Measurements from ENCODE around the gene STRIP1. TPM values are rescaled to one million over a fixed set of nuclear protein-coding genes. Genes with fewer than 3 reads are reported as not detected.

STRIP1 gene
- total and polyA plus RNA-seq, 4 donors, result 5.8 to 22.8 (median 13.2) TPM

GRCh38 chr1:110017792-110018191 lies 16.6 kb upstream of the STRIP1 start:
- H3K9ac ChIP-seq (ENCODE audit: low read depth in 1 of 2, low read length in 2 of 2), result no peak overlapping the region
- peaks cover 0 to 1% (median under 1%) of the 10 kb centered on the region in 4 donors for H3K4me1 ChIP-seq (ENCODE audit: control insufficient read depth in 4 of 4, insufficient read depth in 4 of 4, low read length in 3 of 4)
- no peak for DNase-seq (ENCODE audit: low spot score)
- H3K27ac ChIP-seq (ENCODE audit: low read depth in 1 of 2, low read length in 2 of 2), result no peak overlapping the region
- H3K36me3 ChIP-seq (ENCODE audit: control insufficient read depth in 4 of 4, insufficient read depth in 3 of 4, low read depth in 1 of 4, low read length in 3 of 4), result peaks cover 19 to 85% (median 73%) of the 10 kb centered on the region in 4 donors
- 45% methylated on average over 3 of the region's 3 CpGs for WGBS
- no peak for TF ChIP-seq TAF1 (conservative IDR thresholded peaks at IDR 0.05)
- no peak for TF ChIP-seq HNF4A (conservative IDR thresholded peaks at IDR 0.05)
- TF ChIP-seq EGR1 (IDR thresholded peaks at IDR 0.05; ENCODE audit: low read depth in 2 of 2), result no peak
- TF ChIP-seq RAD21 (IDR thresholded peaks at IDR 0.05), result no peak
- TF ChIP-seq SP1 (IDR thresholded peaks at IDR 0.05), result no peak
- TF ChIP-seq NR2F2 (IDR thresholded peaks at IDR 0.05), result no peak
- H3K4me3 ChIP-seq (ENCODE audit: low read depth in 1 of 3, low read length in 3 of 3), result no peak overlapping the region
- no peaks in the 10 kb centered on the region for H3K27me3 ChIP-seq (ENCODE audit: control insufficient read depth in 4 of 4, insufficient read depth in 4 of 4, low read length in 3 of 4)
- no peaks in the 10 kb centered on the region for H3K9me3 ChIP-seq (ENCODE audit: control insufficient read depth in 4 of 4, low read length in 3 of 4)

- Histone ChIP-seq H3K27me3 (ENCODE audit: control insufficient read depth in 4 of 4, insufficient read depth in 4 of 4, low read length in 3 of 4) (no peaks in the 10 kb centered on the region), H3K4me3 (ENCODE audit: low read depth in 1 of 3, low read length in 3 of 3) (no peak overlapping the region), H3K27ac (ENCODE audit: low read depth in 1 of 2, low read length in 2 of 2) (no peak overlapping the region), H3K36me3 (ENCODE audit: control insufficient read depth in 4 of 4, insufficient read depth in 3 of 4, low read depth in 1 of 4, low read length in 3 of 4) (peaks cover 22 to 90% (median 79%) of the 10 kb centered on the region in 4 donors), H3K9me3 (ENCODE audit: control insufficient read depth in 4 of 4, low read length in 3 of 4) (no peaks in the 10 kb centered on the region), H3K4me1 (ENCODE audit: control insufficient read depth in 4 of 4, insufficient read depth in 4 of 4, low read length in 3 of 4) (no peaks in the 10 kb centered on the region), H3K9ac (ENCODE audit: low read depth in 1 of 2, low read length in 2 of 2) (no peak overlapping the region)
- TF ChIP-seq JUND (IDR thresholded peaks at IDR 0.05) (no peak), RAD21 (IDR thresholded peaks at IDR 0.05) (no peak), FOXA2 (IDR thresholded peaks at IDR 0.05) (no peak), SP1 (IDR thresholded peaks at IDR 0.05) (no peak), YY1 (IDR thresholded peaks at IDR 0.05) (no peak), EGR1 (IDR thresholded peaks at IDR 0.05; ENCODE audit: low read depth in 2 of 2) (no peak), GABPA (IDR thresholded peaks at IDR 0.05 in 1 of 2, conservative IDR thresholded peaks at IDR 0.05 in 1 of 2) (no peak), FOXA1 (IDR thresholded peaks at IDR 0.05) (no peak)
- TF ChIP-seq, protein P1, sequence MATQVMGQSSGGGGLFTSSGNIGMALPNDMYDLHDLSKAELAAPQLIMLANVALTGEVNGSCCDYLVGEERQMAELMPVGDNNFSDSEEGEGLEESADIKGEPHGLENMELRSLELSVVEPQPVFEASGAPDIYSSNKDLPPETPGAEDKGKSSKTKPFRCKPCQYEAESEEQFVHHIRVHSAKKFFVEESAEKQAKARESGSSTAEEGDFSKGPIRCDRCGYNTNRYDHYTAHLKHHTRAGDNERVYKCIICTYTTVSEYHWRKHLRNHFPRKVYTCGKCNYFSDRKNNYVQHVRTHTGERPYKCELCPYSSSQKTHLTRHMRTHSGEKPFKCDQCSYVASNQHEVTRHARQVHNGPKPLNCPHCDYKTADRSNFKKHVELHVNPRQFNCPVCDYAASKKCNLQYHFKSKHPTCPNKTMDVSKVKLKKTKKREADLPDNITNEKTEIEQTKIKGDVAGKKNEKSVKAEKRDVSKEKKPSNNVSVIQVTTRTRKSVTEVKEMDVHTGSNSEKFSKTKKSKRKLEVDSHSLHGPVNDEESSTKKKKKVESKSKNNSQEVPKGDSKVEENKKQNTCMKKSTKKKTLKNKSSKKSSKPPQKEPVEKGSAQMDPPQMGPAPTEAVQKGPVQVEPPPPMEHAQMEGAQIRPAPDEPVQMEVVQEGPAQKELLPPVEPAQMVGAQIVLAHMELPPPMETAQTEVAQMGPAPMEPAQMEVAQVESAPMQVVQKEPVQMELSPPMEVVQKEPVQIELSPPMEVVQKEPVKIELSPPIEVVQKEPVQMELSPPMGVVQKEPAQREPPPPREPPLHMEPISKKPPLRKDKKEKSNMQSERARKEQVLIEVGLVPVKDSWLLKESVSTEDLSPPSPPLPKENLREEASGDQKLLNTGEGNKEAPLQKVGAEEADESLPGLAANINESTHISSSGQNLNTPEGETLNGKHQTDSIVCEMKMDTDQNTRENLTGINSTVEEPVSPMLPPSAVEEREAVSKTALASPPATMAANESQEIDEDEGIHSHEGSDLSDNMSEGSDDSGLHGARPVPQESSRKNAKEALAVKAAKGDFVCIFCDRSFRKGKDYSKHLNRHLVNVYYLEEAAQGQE (IDR thresholded peaks at IDR 0.05), result no peak
- TF ChIP-seq, protein P2, sequence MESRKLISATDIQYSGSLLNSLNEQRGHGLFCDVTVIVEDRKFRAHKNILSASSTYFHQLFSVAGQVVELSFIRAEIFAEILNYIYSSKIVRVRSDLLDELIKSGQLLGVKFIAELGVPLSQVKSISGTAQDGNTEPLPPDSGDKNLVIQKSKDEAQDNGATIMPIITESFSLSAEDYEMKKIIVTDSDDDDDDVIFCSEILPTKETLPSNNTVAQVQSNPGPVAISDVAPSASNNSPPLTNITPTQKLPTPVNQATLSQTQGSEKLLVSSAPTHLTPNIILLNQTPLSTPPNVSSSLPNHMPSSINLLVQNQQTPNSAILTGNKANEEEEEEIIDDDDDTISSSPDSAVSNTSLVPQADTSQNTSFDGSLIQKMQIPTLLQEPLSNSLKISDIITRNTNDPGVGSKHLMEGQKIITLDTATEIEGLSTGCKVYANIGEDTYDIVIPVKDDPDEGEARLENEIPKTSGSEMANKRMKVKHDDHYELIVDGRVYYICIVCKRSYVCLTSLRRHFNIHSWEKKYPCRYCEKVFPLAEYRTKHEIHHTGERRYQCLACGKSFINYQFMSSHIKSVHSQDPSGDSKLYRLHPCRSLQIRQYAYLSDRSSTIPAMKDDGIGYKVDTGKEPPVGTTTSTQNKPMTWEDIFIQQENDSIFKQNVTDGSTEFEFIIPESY (IDR thresholded peaks at IDR 0.05), result no peak
- no peak for DNase-seq (ENCODE audit: low spot score)
- 63% methylated on average over 9 of the region's 9 CpGs for WGBS
Measured at GRCh38 chr1:110018396-110018795, 16.0 kb upstream of the STRIP1 start.

- Histone ChIP-seq H3K4me3 (ENCODE audit: low read depth in 1 of 3, low read length in 3 of 3) (no peak overlapping the region), H3K9me3 (ENCODE audit: control insufficient read depth in 4 of 4, low read length in 3 of 4) (no peaks in the 10 kb centered on the region), H3K36me3 (ENCODE audit: control insufficient read depth in 4 of 4, insufficient read depth in 3 of 4, low read depth in 1 of 4, low read length in 3 of 4) (peaks cover 19 to 91% (median 80%) of the 10 kb centered on the region in 4 donors), H3K27ac (ENCODE audit: low read depth in 1 of 2, low read length in 2 of 2) (no peak overlapping the region), H3K27me3 (ENCODE audit: control insufficient read depth in 4 of 4, insufficient read depth in 4 of 4, low read length in 3 of 4) (no peaks in the 10 kb centered on the region), H3K9ac (ENCODE audit: low read depth in 1 of 2, low read length in 2 of 2) (no peak overlapping the region), H3K4me1 (ENCODE audit: control insufficient read depth in 4 of 4, insufficient read depth in 4 of 4, low read length in 3 of 4) (no peaks in the 10 kb centered on the region)
- no peak for TF ChIP-seq JUND (IDR thresholded peaks at IDR 0.05)
- TF ChIP-seq GABPA (IDR thresholded peaks at IDR 0.05 in 1 of 2, conservative IDR thresholded peaks at IDR 0.05 in 1 of 2), result no peak
- no peak for TF ChIP-seq FOXA2 (IDR thresholded peaks at IDR 0.05)
- no peak for TF ChIP-seq MAX (IDR thresholded peaks at IDR 0.05)
- no peak for TF ChIP-seq TAF1 (conservative IDR thresholded peaks at IDR 0.05)
- TF ChIP-seq NR2F2 (IDR thresholded peaks at IDR 0.05), result no peak
- TF ChIP-seq, protein P2 (IDR thresholded peaks at IDR 0.05), result no peak
- TF ChIP-seq RAD21 (IDR thresholded peaks at IDR 0.05), result no peak
- no peak for TF ChIP-seq HNF4G (IDR thresholded peaks at IDR 0.05)
- no peak for TF ChIP-seq HNF4A (conservative IDR thresholded peaks at IDR 0.05)
- TF ChIP-seq YY1 (IDR thresholded peaks at IDR 0.05), result no peak
- DNase-seq (ENCODE audit: low spot score), result no peak
- 84% methylated on average over 1 of the region's 1 CpG for WGBS
Measured at GRCh38 chr1:110019770-110020169, 14.7 kb upstream of the STRIP1 start.
